Activated CD4-positive, CD25-positive, alpha-beta regulatory T cell treated with anti-CD3 and anti-CD28 coated beads, Interleukin-2, amount 50 U/mL, for 16 hours (primary cell): ENCODE measurements around the gene MRPL43.
A peak's percentile ranks its signal among the peaks of the same experiment; 100 is the strongest.

Source experiments
- DNase-seq: peaks from one replicate; pipeline ENCODE4 v3.0.0-alpha.2; 2020; ENCODE audit warnings: low read depth, low spot score

The MRPL43 gene

DNA sequence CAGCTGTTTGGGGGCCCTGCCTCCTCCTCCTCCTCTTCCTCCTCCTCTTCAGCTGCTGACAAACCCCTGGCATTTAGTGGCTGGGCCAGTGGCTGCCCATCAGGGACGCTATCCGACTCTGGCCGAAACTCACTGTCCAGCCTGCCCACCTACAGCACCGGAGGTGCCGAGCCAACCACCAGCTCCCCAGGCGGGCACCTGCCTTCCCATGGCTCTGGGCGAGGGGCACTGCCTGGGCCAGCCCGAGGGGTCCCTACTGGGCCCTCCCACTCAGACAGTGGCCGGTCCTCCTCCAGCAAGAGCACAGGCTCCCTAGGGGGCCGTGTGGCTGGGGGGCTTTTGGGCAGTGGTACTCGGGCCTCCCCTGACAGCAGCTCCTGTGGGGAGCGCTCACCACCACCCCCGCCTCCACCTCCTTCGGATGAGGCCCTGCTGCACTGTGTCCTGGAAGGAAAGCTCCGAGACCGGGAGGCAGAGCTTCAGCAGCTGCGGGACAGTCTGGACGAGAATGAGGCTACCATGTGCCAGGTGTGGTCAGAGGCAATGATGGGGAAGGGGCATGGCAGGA, 16.4 kb upstream of the MRPL43 start:
- no peak for DNase-seq

DNA sequence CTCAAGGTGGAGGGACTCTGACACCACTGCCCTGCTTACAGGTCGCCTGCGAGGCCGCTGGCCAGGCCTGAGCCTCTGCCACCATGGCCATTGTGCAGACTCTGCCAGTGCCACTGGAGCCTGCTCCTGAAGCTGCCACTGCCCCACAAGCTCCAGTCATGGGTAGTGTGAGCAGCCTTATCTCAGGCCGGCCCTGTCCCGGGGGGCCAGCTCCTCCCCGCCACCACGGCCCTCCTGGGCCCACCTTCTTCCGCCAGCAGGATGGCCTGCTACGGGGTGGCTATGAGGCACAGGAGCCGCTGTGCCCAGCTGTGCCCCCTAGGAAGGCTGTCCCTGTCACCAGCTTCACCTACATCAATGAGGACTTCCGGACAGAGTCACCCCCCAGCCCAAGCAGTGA, 15.2 kb upstream of the MRPL43 start:
- no peak for DNase-seq

DNA sequence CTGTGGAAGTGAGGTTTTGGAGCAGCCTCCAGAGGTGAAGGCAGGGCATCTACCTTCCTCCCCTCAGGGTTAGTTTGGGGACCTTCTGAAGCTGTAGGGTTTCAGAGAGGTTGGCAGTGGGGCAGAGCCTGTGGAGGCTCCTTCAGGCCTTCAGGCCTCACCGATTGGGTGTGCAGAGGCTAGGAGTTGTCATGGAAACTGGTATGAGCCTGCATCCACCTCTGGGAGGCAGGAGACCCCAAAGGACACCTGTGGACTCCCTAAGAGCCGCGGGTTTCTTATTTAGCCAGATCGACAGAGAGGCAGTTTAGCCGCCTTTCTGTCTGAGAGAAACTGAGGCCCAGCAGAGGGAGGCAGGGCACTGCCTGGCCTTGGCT, 14.3 kb upstream of the MRPL43 start:
- no peak for DNase-seq

DNA sequence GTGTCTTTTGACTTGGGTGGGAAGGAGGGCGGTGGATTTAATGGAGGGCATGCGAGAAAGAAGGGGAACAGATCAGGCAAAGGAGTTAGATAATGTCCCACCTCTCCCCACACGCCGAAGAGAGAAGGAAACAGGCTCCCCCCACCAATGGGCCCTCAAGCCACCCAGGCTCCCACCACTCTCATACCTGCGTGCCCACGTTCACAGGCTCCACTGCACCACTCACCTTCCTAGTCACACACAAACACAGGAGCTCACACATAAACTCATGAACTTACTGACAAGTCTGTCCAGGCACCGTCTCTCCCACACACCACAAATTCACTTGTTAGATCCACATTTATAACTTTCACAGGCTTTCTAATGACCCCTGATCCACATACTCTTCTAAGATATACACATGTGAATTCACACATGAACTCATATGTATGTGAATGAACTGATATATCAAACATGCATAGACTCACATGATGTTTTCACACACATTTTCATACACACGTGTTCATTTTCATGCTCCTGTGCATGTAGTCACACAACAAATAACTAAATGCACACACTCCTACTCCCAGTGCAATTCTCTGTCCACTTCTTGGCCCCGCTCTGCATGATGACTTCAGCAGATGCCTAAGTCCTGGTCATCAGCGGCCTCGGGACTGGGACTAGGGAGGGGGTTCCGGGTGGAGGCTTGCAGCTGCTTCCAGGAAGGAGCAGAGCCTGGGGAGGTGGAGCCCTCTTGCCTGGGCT, 13.8 kb upstream of the MRPL43 start:
- DNase-seq: no peak

DNA sequence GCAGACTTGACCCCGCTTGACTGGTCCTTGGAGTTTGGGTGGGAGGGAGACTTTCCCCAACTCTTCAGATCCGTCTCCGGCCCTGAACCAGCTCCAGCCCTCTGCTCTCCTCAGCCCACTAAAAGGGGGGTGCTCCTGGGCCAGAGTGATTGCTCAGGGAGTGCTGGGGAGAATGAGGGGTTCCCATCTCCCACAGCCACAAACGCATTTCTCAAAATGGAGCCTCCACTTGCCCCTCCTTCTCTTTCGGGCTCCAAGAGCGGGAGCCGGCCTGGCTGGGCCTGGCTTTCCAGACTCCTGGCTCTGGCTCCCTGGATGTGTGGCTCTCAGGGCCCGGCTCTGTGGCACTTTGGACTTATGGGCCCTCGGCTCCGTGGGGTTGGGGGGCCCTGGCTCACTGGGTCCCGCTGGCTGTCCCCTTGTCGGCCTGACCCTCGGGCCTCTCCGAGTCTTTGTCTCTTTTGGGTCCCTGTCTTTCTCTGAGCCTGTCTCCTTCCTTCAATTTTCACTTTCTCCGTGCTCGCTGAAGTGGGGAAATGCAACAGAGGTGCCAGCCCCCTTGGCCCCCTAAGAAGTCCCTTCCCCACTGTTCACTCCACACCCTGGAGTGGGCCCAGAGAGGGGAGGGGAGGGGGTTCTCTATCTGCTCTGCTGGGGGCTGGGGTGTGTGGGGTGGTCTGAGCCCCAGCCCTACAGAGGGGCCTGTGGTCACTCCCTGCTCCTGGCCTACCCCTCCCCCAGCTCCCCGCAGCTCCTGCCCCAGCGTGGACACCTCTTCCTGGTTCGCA, 13.0 kb upstream of the MRPL43 start:
- no peak for DNase-seq

DNA sequence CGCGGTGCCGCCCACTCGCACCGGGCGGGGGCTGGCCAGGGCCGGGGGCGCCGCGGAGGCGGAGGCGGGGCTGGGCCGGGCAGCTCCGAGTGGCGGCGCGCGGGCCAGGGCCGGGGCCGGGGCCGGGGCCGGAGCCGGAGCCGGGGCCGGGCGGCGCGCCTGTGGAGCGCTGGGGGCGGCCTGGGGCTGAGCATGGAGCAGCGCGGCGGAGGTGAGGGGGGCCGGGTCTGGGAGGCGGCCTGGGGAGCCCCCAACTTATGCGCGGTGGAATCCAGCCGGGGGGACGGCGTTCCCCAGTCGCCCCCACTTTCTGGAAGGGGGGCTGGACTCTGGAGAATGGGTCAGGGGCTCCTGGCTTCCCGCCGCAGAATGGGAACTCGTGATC, 12.4 kb upstream of the MRPL43 start, which contains the start of gene LZTS2:
Gene LZTS2 (plus strand): TSS at position 67 of the 385 bp plus-strand sequence. CDS start 2,731 bp downstream, outside the sequence.
- DNase-seq: no peak

DNA sequence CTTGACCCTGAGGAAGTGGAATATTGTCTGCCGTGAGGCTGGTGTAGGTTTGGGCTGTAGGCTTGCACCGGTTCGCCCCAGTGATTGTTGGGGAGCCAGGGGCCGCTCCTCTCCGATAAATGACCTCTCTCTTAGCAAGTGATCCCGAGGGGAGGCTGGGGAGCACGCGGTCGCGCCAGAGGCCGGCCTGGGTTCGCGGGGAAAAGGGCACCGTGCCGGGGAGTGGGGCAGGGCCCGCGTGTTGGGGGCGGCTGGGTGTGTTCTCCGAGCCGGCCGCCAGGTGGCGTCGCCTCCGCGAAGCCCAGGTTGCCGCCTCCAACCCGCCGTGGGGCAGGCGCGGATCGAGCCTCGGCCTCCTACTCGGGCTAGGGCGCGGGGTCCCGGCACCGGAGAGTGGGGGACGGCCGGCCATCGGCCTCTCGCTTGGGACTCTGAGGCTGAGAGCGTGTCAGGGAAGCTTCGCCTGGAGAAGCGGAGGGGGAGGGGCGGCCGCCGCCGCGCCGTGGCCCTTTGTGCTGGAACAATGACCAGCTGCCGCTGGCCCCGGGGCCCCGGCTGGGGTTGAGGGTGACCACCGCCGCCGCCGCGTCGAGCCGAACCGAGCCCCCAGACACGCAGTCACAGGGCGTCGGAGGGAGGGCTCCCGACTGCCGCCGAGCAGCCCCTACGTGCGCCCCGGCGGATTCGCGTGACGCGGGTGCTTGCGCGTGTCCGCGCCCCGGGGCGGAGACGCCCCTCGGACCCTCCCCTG, 11.9 kb upstream of the MRPL43 start:
- DNase-seq: peak; percentile 51

DNA sequence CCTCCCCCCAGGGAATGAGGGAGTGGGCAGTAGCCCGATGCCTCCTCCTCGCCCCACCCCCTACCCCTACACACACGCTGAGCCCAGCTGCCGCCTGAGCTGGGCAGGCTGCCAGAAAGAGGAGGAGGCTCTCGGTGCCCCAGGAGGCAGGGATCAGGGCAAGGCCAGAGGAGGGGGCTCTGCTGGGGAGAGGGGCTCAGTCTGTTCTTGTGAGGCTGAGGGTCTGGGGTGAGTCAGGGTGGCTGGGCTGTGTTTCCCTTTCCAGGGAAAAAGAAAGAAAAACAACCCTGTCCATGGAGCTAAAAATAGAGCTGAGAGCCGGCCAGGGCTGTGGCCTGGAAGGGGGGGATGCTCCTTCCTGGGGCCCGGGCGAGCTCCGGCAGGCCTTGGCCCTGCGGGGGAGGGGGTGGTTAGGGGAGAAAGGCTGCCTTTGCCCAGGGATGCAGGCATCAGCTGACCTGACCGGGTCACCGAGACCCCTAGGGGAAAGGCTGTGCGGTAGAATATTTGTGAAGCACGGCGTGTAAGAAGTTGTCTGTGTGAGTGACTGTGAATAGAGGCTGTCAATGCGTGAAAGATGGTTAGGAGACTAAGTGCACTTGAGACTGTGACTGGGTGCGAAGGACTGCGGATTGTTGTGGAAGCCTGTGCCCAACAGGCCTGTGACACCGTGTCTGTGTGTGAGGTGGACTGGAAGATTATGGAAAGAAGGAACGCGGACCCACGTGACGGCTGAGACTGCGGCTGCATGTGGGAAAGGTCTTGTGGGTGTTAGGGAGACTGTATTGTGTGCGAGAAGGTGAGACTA, 11.1 kb upstream of the MRPL43 start:
- DNase-seq: peak; percentile 39

DNA sequence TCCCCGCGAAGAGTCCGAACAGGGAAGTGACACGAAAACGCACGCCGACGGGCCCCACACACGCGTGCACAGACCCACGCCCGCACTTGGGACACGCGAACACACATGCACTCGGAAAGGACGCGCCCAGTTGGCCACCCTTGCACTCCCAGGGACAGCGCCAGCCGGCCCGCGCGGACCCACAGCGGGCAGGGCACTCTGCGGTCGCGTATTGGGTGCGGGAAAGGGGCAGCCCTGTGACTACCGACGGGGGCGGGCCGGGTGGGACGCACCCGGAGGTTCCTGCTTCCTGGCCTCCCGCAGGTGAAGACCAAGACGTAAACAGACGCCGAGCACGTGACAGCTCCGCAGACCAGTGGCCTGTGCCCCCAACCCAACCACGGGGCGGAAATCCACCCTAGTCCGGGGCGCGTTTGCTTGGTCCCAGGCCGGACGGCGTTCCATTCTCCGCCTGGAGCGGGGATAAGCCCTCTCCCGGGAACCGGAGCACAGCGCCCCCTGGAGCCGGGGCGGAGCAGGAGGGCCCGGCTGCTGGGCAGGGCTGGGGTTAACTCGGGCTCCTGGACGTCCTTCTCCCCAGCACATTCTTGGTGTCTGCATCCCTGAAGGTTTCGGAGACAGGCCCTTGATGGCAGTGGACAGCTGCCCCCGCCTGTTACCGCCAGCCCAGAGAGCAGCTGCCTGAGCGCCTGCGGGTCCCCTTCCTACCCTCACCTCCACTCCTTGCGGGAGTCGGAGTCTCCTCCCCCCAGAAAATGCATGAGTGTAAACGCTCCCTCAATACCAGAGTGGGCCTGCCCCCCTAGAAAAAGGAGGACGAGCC, 10.3 kb upstream of the MRPL43 start:
- DNase-seq: peak; percentile 49

DNA sequence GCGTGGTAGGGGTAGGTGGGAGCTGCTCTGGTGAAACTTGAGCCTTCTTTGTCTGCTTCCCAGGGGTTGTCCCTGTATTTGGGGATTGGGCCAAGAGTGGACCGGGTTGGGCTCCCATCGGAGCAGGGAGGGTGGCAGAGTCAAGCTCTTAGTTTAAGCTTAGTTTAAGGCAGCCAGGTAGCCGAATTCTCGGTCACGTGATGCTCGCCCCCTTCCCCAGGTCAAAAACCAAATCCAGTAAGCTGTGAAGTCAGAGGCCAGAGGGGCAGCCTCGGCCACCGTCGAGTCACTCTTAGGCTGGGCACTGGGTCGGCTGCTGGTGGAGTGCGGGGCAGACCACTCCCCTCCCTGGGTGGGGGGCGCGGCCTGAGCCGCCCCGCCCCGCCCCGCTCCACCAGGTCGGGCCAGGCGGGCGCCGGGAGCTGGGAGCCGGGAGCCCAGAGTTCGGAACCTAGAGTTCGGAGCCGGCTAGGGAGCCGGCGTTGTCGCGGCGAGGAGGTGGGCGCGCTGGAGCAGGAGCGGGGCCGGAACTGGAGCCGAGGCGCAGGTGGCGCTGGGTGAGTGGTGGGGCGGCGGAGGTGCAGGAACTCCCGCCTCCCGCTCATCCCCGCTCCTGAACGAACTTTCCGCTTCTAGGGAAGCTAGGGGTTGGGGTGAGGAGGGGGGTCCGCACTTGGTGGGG, 9.5 kb upstream of the MRPL43 start:
- DNase-seq: no peak

DNA sequence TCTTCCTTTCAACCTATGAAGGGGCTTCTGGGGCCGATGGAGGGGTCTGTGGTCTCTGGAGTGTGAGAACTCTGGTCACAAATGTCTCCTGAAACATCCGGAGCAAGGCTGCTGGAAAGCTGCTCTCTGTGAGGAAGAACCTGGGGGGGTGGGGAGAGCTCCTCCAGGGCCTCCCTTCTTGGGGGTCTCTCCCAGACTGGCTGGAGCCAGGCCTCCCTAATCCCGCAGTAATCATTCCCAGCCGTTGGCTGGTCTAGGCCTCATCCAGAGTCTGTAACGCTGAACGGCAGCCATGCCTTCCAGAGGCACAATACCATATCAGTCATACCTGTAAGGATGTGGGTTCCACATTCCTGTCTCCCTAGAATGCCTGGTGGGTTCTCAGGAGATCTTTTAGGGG, 7.9 kb upstream of the MRPL43 start:
- DNase-seq: no peak

DNA sequence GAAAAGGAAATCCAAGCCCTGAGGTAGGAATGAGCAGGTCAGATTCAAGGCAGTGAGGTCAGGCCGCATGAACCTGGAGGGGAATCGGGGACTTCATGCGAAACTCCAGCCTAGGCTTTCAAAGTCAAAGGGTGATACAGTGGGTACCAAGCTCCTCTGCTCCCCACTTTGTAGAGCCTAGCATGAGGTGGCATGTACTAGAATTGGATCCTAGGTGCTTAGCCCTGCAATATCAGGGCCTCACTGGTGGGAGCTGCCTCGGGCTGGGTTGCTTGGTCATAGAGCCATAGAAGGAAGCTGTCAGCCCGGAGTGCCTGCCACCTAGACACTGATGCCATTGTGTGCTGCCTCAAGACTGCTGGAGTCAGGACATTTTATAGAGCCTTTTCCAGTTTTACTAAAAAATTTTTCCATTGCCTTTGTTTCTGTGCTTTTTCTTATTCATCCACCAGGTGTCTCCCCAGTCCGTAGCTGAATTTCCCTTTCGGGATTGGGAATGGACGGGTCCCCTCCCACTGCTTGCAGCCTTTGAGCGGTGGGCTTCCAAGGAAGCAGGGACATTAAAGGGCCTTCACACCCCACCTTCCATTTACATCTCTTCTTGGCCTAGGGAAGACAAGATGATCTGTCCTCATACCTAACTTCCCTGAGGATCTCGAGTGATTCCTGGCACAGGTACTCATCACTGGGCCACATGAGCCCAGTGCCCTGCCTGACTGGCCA, 6.8 kb upstream of the MRPL43 start:
- no peak for DNase-seq

DNA sequence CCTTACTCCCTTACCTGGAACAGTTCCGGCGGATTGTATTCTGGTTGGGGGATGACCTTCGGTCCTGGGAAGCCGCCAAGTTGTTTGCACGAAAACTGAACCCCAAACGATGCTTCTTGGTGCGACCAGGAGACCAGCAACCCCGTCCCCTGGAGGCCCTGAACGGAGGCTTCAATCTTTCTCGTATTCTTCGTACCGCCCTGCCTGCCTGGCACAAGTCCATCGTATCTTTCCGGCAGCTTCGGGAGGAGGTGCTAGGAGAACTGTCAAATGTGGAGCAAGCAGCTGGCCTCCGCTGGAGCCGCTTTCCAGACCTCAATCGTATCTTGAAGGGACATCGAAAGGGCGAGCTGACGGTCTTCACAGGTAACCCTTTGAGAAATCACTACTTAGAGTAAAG, 1.8 kb upstream of the MRPL43 start:
- no peak for DNase-seq

DNA sequence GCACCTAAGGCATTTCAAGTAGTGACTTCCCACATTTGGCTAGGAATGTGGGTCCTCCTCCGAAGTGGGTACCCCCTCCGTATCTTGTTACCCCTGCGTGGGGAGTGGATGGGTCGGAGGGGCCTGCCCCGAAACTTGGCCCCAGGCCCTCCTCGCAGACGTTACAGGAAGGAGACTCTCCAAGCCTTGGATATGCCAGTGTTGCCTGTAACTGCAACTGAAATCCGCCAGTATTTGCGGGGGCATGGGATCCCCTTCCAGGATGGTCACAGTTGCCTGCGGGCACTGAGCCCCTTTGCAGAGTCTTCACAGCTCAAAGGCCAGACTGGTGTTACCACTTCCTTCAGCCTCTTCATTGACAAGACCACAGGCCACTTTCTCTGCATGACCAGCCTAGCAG, 869 bp upstream of the MRPL43 start:
- DNase-seq: no peak

DNA sequence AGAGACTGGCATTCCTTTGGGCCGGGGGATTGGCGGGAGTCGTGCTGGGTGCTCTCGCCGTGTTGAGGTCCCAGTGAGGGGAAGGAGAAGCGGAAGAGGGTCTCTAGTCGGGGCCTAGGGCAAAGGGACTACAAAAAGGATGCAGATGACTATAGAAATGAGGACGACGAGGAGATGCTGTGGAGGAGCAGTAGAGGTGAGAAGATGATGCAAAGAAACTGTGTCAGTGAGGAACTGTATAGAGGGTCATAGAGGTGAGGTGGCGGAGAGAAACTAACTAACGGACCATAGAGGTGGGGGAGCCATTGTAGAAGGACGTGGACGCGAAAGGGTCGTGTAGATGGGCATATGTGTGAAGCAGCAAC, 370 bp upstream of the MRPL43 start:
- no peak for DNase-seq

DNA sequence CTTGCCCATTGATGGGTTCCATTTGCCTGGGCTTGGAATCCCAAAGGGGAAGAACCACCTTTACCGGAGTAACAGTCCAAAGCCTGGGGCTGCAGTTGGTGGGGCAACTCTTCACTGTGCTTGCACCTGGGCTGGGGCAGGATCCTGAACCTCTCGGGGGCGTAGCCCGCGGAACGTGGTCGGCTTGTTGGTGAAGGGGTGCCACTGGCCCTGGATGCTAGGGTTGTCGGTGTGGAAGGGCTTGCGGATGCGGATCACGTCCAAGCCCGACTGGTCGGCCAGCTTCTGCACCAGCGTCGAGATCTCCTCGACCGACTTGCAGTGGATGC, 710 bp downstream of the MRPL43 start:
- DNase-seq: no peak

DNA sequence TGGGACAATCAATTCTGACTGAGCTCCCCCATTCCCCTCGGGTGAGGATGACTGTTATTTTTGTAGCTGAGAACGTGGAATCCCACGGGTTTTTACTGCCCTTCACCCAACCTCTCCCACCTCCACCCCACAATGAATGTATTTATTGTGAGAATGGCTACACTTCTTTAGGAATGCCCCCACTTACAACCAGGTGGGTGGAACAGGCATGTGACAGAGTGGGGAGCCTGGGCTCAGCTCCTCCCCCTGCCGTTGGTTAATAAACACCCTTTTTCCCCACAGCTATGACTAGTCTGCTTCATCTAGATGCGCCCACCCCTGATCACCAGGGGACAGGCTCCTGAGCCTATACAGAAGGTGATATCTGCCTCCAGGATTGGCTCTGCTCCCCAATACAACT, 2.0 kb downstream of the MRPL43 start:
- DNase-seq: no peak

DNA sequence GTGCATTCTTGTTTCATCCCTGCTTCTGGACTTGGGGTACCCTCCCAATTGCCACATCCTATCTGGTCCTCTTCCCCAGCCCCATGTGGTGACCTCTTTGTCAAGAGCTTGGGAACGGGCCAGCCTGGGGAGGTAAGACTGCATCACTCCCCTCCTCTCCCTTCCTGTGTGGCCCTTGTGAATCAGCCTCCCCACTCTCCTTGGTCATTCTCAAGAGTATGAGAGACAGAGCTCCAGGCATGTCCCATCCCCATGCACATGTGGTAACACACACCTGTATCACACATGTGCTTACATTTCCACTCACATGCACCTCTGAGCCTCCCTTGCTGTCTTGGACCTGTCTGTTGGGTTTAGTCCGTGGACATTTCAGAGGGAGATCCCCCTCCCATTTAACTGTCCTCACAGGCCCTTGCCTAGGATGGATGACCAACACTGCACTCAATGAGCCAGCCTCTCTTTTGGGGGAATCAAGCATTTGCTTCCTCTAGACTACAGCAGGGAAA, 2.6 kb downstream of the MRPL43 start:
- DNase-seq: no peak
